Ramos (cell line): Measurements from ENCODE around the gene ESR1.
"Not testable (repeated sequence)": the region's sequence is repeated elsewhere in the genome, so short reads cannot be mapped to it uniquely, and the experiment has no call there.

ENCODE experiments used
- in situ Hi-C: fragments of 300-500 bp; cut with MboI; formaldehyde crosslinking; loops from one replicate; pipeline ENCODE4 v1.14.3; 2022; ENCODE audit warnings: low sequenced_read_pairs; ENCODE audit not compliant: unreplicated experiment

The ESR1 gene

DNA sequence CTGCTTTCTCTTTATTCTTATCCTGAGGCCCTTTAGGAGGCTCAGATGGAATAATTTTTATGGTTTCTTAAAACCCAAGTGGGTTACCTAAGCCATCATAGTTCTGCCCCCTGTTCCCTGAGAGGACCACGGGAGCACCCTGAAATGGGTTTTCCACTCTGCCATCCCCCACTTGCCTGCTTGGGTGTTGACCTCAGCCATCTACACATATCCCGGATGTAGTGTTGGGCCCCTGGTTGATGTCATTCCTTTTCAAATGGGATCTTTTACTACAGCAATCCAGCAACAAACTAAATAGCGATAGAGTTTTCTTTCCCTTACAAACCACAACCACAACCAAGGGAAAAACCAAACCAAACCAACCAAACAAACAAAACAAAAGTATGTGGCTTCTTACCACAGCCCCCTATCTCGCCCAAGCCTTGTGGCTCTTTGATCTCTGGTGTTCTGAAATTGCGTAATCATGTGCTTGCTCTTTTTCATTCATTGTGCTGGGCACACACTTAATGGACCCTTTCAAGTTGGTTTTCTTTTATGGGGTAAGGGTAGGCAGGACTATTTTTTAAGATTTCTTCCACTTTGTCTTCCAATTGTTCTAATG, 154.9 kb downstream of the ESR1 start:
- in situ Hi-C loops = no loop called here

DNA sequence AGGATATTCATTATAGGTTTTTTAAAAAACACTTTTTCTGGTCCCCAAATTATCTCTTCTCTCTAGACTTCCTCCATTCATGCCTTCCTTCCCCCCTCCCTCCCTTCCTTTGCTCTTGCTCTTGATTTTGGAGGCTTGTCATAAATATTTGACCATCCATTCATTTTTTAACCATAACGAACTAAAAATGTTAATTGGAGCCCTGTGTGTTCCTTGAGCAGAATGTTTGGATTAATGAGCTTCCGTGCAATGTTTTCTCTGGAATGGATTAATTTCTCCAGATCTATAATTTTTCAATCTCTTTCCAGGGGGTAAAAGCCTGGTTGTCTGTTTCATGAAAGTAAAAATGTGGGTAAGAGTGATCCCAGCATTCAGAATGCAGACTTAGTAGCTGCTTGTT, 155.5 kb downstream of the ESR1 start:
- in situ Hi-C loops = no loop called here

DNA sequence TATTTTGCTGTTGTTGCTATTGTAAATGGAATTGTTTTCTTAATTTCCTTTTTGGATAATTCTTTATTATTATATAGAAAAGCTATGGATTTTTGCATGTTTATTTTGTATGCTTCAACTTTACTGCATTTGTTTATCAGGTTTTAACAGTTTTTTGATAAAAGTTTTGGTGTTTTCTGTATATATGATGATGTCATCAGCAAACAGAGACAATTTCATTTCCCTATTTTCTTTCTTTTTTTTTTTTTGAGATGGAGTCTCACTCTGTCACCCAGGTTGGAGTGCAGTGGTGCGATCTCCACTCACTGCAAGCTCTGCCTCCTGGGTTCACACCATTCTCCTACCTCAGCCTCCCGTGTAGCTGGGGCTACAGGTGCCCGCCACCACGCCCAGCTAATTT, 156.9 kb downstream of the ESR1 start:
- in situ Hi-C loops = not testable (repeated sequence)

DNA sequence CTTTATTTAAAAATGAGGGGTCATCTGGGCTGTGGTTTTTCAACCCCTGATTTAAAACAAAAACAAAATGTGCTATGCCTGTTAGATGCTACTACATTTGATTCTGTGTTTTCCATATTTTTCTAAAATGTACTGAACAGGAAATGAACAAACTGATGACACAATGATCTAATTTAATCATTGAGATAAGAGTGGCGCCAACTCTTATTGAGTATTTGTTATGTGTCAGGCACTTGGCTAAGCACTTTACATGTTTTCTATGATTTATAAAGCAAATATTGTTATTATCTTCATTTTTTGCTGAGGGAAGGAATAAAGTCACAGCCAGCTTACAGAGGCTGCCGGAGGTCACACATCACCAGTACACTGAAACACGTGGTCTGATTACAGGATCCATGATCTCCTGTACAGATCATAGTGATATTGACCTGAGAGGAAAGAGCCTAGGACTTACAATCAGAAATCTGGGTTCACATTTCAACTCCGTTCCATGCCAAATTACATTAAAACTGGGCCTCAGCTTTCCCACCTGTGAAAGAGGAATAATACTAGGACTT, 166.7 kb downstream of the ESR1 start:
- in situ Hi-C loops = no loop called here

DNA sequence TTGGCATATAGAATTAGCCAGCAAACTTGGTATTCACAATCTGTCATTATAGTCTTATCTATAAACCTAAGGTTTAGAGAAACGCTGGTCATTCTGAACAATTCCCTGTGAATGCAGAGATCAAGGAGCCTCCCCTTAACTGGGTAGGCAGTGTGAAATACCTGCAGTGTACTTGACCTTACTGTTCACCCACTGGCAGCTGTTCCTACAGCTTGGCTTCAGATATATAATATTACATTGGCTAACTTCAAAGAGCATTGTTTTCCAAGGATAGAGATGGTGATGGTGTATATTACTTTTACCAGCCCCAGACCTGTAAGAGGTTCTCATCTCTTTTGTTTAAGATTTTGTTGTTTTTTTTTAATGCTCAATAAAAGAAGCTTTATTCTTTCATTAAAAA, 168.3 kb downstream of the ESR1 start:
- in situ Hi-C loops = no loop called here

DNA sequence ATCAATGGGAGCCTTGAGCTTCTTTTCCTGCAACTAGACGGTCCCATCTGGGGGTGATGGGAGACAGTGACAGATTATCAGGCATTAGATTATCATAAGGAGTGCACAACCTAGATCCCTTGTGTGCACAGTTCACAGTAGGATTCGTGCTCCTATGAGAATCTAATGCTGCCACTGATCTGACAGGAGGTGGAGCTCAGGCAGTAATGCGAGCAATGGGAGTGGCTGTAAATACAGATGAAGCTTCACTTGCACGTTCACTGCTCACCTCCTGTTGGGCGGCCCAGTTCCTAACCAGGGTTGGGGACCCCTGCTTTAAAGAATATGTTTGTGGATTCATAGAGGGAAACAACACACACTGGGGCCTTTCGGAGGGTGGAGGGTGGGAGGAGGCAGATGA, 180.7 kb downstream of the ESR1 start:
- in situ Hi-C loops = not testable (repeated sequence)

DNA sequence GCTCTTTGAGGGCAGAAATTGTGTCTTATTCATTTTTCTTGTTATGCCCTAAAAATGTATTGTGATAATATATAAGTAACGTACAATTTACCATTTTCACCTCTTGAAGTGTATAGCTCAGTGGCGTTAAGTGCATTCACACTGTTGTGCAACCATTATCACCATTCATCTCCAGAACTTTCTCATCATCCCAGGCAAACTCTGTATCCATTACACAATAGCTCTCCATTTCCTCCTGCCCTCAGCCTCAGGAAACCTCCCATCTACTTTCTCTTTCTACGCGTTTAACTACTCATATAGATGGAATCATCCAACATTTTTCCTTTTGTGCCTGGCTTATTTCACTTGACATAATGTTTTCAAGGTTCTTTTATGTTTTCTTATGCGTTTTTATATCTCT, 184.6 kb downstream of the ESR1 start:
- in situ Hi-C loops = no loop called here

DNA sequence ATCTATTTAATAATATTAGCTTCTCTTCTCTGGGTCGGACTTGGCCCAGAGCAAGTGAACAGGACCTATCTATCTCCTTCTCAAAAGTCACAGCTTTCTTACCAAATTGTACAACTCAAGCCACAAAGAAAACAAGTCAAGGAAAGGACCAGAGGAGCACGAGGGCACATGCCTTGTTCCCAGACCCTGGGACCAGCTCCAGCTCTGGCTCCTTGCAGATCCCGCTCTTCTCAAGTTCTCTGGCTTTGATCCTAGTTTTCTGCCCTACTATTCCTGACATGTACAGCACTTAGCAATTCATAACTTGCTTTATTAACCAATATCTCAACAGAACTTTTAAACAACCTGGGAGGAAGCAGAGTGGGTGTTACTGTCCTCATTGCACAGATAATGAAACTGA, 185.9 kb downstream of the ESR1 start:
- in situ Hi-C loops = no loop called here

DNA sequence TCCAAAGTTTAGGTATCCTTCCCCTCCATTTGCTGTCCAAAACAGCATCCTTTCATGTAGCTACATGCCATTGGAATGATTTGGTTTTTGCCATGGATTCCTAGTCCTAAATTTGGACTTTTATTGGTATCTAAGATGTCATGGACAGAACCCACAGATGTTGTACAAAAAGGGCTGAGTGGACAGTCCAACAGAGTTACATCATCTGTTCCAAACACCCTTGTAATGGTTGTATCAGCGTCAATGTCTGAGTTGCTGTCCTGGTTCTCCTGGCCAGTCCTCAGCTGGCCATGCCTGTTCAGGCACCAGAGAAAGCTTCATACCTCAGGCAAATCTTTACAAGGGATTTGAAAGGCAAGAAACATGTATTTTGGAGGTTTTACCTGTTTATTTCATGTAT, 191.3 kb downstream of the ESR1 start:
- in situ Hi-C loops = no loop called here

DNA sequence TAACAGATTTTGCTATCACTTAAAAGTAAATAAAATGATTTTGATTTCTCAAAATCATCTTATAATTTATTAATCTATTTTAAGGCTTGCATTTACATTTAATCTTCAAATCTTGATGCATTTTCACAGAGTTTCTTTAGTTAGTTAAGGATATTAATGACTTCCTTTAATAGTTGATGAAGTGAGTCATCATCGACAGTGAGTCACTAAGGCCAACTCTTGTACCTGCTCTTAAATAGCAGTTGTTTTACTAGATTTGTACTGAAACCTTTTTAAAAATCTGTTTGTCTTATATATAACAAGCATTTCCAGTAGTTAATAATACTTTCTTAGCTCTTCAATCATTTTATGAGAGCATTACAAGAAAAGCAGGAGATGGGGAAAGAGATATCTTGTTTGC, 191.7 kb downstream of the ESR1 start:
- in situ Hi-C loops = no loop called here

DNA sequence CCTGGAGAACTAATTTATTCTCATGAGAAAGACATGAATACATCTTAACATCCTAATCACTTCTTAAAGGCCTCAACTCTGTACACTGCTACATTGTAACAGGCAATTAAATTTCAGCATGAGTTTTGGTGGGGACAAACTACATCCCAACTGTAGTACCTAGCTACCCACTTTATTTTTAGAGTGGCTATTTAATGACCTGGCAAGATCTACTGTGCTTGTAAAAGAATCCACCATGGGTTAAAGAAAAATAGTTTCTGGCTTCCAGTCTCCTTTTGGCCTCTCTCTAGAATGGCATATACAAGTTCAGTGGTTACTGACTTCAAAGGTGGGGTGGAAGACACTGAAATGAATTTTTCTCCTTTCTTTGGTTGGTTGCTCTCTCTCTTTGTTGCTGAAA, 193.9 kb downstream of the ESR1 start:
- in situ Hi-C loops = no loop called here

DNA sequence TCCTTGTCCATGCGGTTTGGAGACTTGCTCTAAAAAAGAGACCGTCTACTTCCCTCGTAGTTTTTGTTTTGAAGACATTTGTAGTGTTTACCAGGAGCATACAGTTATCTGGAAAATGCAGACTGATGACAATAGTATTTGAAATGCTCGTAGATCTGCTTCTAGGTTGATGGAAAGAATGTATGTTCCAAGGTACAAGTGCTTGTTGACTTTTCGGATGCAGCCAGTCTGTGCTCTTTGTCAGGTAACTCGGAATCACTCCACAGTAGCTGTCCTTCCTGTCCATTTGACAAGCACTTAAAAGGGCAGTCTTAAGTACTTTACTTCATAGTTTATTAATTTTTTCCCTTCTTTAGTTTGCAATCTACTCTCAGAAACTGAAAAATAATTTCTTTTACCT, 194.8 kb downstream of the ESR1 start:
- in situ Hi-C loops = no loop called here

DNA sequence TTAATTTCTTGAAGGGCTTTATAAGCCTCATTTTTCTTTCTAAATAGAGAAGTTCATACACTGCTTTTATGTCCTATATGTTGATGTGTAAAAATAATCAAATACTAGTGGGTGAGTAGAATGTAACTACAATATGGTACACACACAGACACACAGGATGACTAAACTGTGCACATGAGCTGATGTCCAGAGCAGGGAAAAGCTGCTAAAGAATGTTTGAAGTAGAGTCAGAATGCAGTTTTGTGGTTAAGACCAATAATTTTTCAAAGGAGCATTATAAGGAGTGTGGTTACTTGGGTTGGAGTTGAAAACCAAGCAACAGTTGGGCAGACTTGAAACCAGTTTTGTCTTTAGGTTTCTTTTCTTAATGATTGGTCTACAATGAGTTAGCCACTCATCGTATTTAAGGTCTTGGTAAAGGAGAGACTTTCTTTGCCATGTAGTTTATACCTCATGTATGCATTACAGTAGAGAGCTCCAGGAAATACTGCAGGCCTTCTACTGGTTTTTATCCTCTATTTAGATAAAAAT, 196.6 kb downstream of the ESR1 start:
- in situ Hi-C loops = no loop called here

DNA sequence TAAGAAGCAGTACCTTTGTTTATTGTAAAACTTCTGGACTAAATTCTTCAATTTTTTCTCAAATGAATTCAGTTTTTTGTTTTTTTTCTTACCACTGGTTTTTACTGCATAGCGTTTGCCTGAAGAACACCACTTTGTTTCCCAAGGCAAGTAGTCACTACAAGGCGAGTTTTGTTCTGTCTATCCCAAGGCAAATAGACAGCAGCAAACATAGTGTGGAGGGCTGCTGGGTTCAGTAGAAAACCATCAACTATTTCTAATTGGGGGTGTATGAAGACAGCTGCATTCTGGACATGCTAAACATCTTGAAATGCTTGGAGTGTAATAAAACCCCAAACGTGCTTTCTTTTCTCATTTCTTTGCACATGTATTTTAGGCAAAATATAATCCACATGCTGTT, 197.4 kb downstream of the ESR1 start:
- in situ Hi-C loops = no loop called here

DNA sequence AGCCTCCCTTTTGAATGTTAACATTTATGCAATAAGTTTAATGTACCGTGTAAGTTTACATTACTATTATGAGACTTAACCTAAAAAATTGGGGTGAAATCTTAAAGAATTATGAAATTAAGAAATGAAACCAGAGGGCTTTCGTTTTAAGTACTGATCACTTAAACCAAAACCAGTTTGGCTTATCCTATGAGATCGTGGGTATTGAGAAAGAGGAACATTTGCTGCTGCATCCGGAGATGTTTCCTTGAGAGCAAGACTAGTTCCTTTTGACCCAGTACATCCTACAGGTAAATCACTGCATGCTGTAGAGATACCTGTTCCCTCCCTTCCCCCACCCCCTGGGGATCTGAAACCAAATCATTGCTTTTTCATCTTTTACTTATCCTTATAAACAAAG, 201.3 kb downstream of the ESR1 start:
- in situ Hi-C loops = no loop called here

DNA sequence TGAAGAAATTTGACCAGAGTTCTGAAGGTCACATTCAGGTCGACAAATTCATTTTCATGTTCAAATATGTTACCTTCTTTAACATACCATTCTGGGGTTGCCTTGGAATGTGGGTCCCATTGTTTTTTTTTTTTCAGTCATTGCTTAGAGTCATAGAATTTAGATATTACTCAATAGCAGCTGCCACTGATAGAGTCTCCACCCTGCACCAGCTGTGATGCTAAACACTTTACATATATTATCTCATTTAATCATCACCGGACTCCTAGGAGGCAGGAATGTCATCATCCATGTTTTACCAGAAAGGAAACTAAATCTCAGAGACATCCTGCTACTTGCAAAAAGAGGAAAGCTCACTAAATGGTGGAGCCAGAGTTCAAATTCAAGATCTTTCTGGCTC, 204.7 kb downstream of the ESR1 start:
- in situ Hi-C loops = no loop called here

DNA sequence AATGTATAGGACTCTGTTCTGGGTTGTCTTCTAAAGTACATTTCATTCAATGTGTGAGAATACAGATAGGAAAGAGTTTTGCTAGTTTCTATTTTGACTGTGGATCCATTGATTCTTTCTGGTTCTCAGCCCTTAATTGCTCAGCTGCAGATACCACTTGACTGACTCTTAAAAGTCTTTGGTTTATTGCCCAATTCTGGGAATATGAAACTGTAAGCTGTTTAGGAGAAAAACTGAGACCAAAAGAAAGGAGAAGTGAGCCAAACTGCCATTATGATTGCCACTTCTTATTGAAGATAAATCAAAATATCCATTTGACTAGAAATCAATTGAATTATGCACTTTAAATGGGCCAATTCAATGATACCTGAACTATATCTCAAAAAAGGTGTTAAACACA, 211.4 kb downstream of the ESR1 start:
- in situ Hi-C loops = no loop called here

DNA sequence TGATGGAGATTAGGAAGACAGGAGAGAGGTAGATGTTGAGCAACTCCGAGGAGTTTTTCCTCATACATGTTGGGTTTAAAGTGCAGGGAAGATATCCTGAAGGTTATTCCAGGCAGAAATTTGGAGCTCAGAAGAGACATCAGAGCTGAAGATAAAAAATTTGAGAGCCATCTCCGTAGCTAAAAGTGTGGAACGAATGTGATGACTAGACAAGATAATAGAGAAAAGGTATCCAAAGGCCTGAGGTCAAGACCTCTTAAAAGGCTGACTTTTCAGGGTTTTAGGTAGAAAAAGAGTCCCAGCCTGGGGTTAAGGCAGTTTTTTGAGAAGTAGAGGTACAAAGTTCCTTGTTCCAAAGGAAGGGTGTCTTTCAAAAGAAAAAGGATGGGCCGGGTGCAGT, 214.8 kb downstream of the ESR1 start:
- in situ Hi-C loops = no loop called here

DNA sequence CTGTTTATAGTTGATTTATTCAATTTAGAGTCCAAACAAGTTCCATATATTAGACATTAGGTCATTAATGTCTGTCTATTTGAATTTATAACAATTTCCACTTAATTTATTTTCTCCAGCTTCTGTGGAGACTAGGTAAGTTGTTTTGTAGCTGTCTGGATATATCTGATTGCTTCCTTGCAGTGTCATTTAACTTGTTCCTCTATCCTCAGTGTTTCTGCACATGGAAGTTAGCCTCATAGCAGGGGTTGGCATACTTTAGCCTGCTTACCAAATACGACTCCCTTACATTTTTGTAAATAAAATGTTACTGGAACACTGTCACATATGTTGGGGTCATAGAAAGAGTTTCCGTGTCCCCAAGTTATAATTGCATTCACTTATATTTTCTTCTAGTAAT, 216.1 kb downstream of the ESR1 start:
- in situ Hi-C loops = no loop called here

DNA sequence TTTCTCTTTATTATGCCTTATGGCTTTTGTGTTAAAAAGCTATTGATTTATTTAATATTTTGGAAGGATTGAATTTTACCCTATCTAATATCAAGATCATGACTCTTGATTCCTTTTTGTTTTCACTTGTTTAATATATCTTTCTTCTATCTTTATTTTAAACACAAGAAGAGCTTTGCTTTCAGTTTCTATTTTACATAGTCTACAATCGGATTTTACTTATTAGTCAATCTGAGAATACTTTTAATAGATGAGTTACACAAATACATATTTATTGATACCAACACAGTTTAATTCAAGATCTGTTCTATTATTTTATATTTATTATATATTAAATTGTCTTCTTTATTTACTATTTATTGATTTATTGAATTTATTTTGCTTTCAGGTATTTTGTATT, 218.8 kb downstream of the ESR1 start:
- in situ Hi-C loops = no loop called here

DNA sequence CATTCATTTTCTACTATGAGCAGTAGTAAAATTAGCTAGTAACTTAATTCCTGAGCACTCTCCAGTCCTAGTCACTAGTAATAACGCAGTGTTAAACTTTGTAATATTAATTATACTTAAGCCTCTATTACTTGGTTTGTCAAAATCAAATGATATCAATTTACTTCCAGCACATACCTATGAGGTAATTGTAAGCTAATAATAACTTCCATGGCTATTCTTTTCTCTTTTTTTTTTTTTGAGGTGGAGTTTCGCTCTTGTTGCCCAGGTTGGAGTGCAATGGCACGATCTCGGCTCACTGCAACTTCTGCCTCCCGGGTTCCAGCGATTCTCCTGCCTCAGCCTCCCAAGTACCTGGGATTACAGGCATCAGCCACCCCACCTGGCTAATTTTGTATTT, 219.3 kb downstream of the ESR1 start:
- in situ Hi-C loops = not testable (repeated sequence)

DNA sequence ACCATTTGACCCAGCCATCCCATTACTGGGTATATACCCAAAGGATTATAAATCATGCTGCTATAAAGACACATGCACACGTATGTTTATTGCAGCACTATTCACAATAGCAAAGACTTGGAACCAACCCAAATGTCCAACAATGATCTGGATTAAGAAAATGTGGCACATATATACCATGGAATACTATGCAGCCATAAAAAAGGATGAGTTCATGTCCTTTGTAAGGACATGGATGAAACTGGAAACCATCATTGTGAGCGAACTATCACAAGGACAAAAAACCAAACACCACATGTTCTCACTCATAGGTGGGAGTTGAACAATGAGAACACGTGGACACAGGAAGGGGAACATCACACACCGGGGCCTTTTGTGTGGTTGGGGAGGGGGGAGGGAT, 226.3 kb downstream of the ESR1 start:
- in situ Hi-C loops = not testable (repeated sequence)
